ENCODE results near the gene DHRS3.
"Not testable (repeated sequence)": the region's sequence is repeated elsewhere in the genome, so short reads cannot be mapped to it uniquely, and the experiment has no call there.

Gene DHRS3

GRCh38 chr1:12552111-12552888 lies 65.7 kb downstream of the DHRS3 start:
- DNase-seq = no peak

- DNase-seq = no peak
Measured at GRCh38 chr1:12551584-12551983, 66.4 kb downstream of the DHRS3 start.

GRCh38 chr1:12549460-12550349 lies 68.3 kb downstream of the DHRS3 start:
- DNase-seq = no peak

- DNase-seq = no peak
Measured at GRCh38 chr1:12548973-12549459, 69.0 kb downstream of the DHRS3 start.

- DNase-seq = no peak
Measured at GRCh38 chr1:12548279-12548972, 69.6 kb downstream of the DHRS3 start.

- no peak for DNase-seq
Measured at GRCh38 chr1:12547586-12548225, 70.3 kb downstream of the DHRS3 start.

- DNase-seq = no peak
Measured at GRCh38 chr1:12546771-12547585, 71.0 kb downstream of the DHRS3 start.

GRCh38 chr1:12544992-12545391 lies 73.0 kb downstream of the DHRS3 start:
- DNase-seq = no peak

GRCh38 chr1:12544357-12544756 lies 73.7 kb downstream of the DHRS3 start:
- no peak for DNase-seq

- DNase-seq = no peak
Measured at GRCh38 chr1:12543740-12544154, 74.3 kb downstream of the DHRS3 start.

- no peak for DNase-seq
Measured at GRCh38 chr1:12542616-12543592, 75.1 kb downstream of the DHRS3 start.

GRCh38 chr1:12542138-12542465 lies 75.9 kb downstream of the DHRS3 start:
- DNase-seq = no peak

GRCh38 chr1:12541274-12542137 lies 76.5 kb downstream of the DHRS3 start:
- DNase-seq = no peak

GRCh38 chr1:12540580-12541273 lies 77.3 kb downstream of the DHRS3 start:
- DNase-seq = no peak

- DNase-seq = no peak
Measured at GRCh38 chr1:12539705-12540579, 78.1 kb downstream of the DHRS3 start.

- DNase-seq = no peak
Measured at GRCh38 chr1:12539320-12539704, 78.7 kb downstream of the DHRS3 start.

- DNase-seq = not testable (repeated sequence)
Measured at GRCh38 chr1:12538536-12538935, 79.5 kb downstream of the DHRS3 start.

GRCh38 chr1:12537906-12538461 lies 80.0 kb downstream of the DHRS3 start:
- DNase-seq = no peak

All from SIG-M5 (cell line).